Endodermal cell (in vitro differentiated cells): ENCODE data around the gene PDE4D. TPM values are rescaled to one million over a fixed set of nuclear protein-coding genes. Genes with fewer than 3 reads are reported as not detected.

Source experiments
- DNase-seq: peaks from one replicate; pipeline ENCODE4 v3.0.0-alpha.2; 2017
- H3K27ac ChIP-seq: 2 replicates; pipeline ENCODE4 v1.5.1; 2013; ENCODE audit warnings: mild to moderate bottlenecking, low read depth, low read length, moderate library complexity
- H3K27me3 ChIP-seq: 2 replicates; pipeline ENCODE4 v1.6.1; 2013; ENCODE audit warnings: mild to moderate bottlenecking, low read length, moderate library complexity; ENCODE audit not compliant: insufficient read depth, control insufficient read depth, poor library complexity, severe bottlenecking
- H3K36me3 ChIP-seq: 2 replicates; pipeline ENCODE4 v1.7.0; 2013; ENCODE audit warnings: mild to moderate bottlenecking, low read length, moderate library complexity; ENCODE audit not compliant: control insufficient read depth, insufficient read depth
- H3K4me1 ChIP-seq: one replicate; pipeline ENCODE4 v1.7.0; 2013; ENCODE audit warnings: low read length; ENCODE audit not compliant: control insufficient read depth, insufficient read depth
- H3K4me3 ChIP-seq: 2 replicates; pipeline ENCODE4 v1.5.1; 2013; ENCODE audit warnings: mild to moderate bottlenecking, low read length, moderate library complexity
- H3K9ac ChIP-seq: 2 replicates; pipeline ENCODE4 v1.6.1; 2013; ENCODE audit warnings: mild to moderate bottlenecking, low read length, moderate library complexity; ENCODE audit not compliant: poor library complexity, severe bottlenecking; ENCODE audit errors: extremely low read depth
- H3K9me3 ChIP-seq: 2 replicates; pipeline ENCODE4 v1.6.1; 2013; ENCODE audit warnings: mild to moderate bottlenecking, low read length, moderate library complexity; ENCODE audit not compliant: control insufficient read depth
- H3K27ac Mint-ChIP-seq: 2 replicates; pipeline ENCODE4 v1.8.0; 2020; ENCODE audit warnings: mixed read lengths
- H3K27me3 Mint-ChIP-seq: 2 replicates; pipeline ENCODE4 v1.8.0; 2021; ENCODE audit warnings: mild to moderate bottlenecking, mixed read lengths; ENCODE audit not compliant: insufficient read depth
- H3K36me3 Mint-ChIP-seq: 2 replicates; pipeline ENCODE4 v1.8.0; 2020; ENCODE audit warnings: low read depth, mixed read lengths
- H3K4me1 Mint-ChIP-seq: 2 replicates; pipeline ENCODE4 v1.8.0; 2020; ENCODE audit warnings: mixed read lengths
- H3K4me3 Mint-ChIP-seq: 2 replicates; pipeline ENCODE4 v1.8.0; 2020; ENCODE audit warnings: mild to moderate bottlenecking, moderate library complexity, mixed read lengths
- H3K9me3 Mint-ChIP-seq: 2 replicates; pipeline ENCODE4 v1.8.0; 2020; ENCODE audit warnings: mild to moderate bottlenecking, mixed read lengths
- CTCF ChIP-seq: fragments of 200-600 bp; sonication (generic); conservative IDR thresholded peaks from 2 replicates; pipeline ENCODE4 v1.5.0; 2021; ENCODE audit warnings: antibody characterized with exemption, mild to moderate bottlenecking
- WGBS, 2 experiments: methylation state at CpG; one replicate each; pipeline versions ENCODE4 v1.1.5 to v1.1.7; 2013; ENCODE audit warnings: missing lambda C conversion rate in 2 of 2, mixed read lengths in 1 of 2; ENCODE audit not compliant: insufficient coverage in 1 of 2, insufficient read length in 1 of 2; 5-methylcytosine and 5-hydroxymethylcytosine counted together
- total RNA-seq, 2 donors: library from RNA; stranded (reverse); fragmentation: NEBNext Ultra II Directional in 1 of 2; extraction: Animal tissue kit (Norgen Biotek cat#: 25700) in 1 of 2; gene quantifications; 2 replicates in 1 of 2; 3 replicates in 1 of 2; pipeline ENCODE4 v1.2.1, GENCODE V29; 2021

PDE4D gene
- total RNA-seq, 2 donors from 2014 or later = 9.2 to 11.4 TPM

- no peak overlapping the region for H3K27ac ChIP-seq
- no peaks in the 10 kb centered on the region for H3K36me3 ChIP-seq
- no peak overlapping the region for H3K27ac Mint-ChIP-seq
- H3K9me3 ChIP-seq = no peaks in the 10 kb centered on the region
- no peak for TF ChIP-seq CTCF
- H3K27me3 Mint-ChIP-seq = no peaks in the 10 kb centered on the region
- no peak overlapping the region for H3K4me3 Mint-ChIP-seq
- H3K9me3 Mint-ChIP-seq = no peaks in the 10 kb centered on the region
- no peaks in the 10 kb centered on the region for H3K4me1 ChIP-seq
- no peaks in the 10 kb centered on the region for H3K36me3 Mint-ChIP-seq
- H3K4me3 ChIP-seq = no peak overlapping the region
- no peak for DNase-seq
- WGBS, 2 experiments = 78% methylated on average over 3 of the region's 3 CpGs; no CpG with 5 or more reads in 1 of the 2 experiments
- no peaks in the 10 kb centered on the region for H3K4me1 Mint-ChIP-seq
- no peaks in the 10 kb centered on the region for H3K27me3 ChIP-seq
- H3K9ac ChIP-seq = no peak overlapping the region
These were observed 803.8 kb downstream of the PDE4D start for GRCh38 chr5:59089767-59090166.

- Mint-ChIP-seq H3K27me3 (no peaks in the 10 kb centered on the region), H3K4me3 (no peak overlapping the region), H3K36me3 (no peaks in the 10 kb centered on the region), H3K27ac (no peak overlapping the region), H3K4me1 (no peaks in the 10 kb centered on the region), H3K9me3 (no peaks in the 10 kb centered on the region)
- Histone ChIP-seq H3K9ac (no peak overlapping the region), H3K36me3 (no peaks in the 10 kb centered on the region), H3K4me1 (no peaks in the 10 kb centered on the region), H3K9me3 (no peaks in the 10 kb centered on the region), H3K27me3 (no peaks in the 10 kb centered on the region), H3K27ac (no peak overlapping the region), H3K4me3 (no peak overlapping the region)
- TF ChIP-seq CTCF = no peak
- no peak for DNase-seq
These were observed 805.0 kb downstream of the PDE4D start for GRCh38 chr5:59088546-59088945.

GRCh38 chr5:59086024-59086423 is 807.5 kb downstream of the PDE4D start:
- H3K27ac ChIP-seq = no peak overlapping the region
- DNase-seq = no peak

More at GRCh38 chr5:59086024-59086423, 807.5 kb downstream of the PDE4D start:
- Histone ChIP-seq H3K4me3 (no peak overlapping the region), H3K36me3 (no peaks in the 10 kb centered on the region), H3K9ac (no peak overlapping the region), H3K4me1 (no peaks in the 10 kb centered on the region), H3K9me3 (no peaks in the 10 kb centered on the region), H3K27me3 (no peaks in the 10 kb centered on the region)
- no peaks in the 10 kb centered on the region for H3K36me3 Mint-ChIP-seq
- TF ChIP-seq CTCF = no peak
- no peak overlapping the region for H3K4me3 Mint-ChIP-seq
- no peak overlapping the region for H3K27ac Mint-ChIP-seq
- no peaks in the 10 kb centered on the region for H3K4me1 Mint-ChIP-seq
- H3K27me3 Mint-ChIP-seq = no peaks in the 10 kb centered on the region
- WGBS, 2 experiments = 89% methylated on average over 1 of the region's 1 CpG; no CpG with 5 or more reads in 1 of the 2 experiments
- H3K9me3 Mint-ChIP-seq = no peaks in the 10 kb centered on the region
